Esophagus squamous epithelium (tissue), 4 donors: Measurements from ENCODE around the gene SIRPA.
"Not testable (repeated sequence)": the region's sequence is repeated elsewhere in the genome, so short reads cannot be mapped to it uniquely, and the experiment has no call there.

Experiments
- POLR2A ChIP-seq, 4 donors: fragments of 450-650 bp; IDR thresholded peaks; one replicate each; pipeline ENCODE4 v1.6.1; 2017; ENCODE audit warnings: antibody characterized with exemption in 4 of 4, mild to moderate bottlenecking in 4 of 4, moderate library complexity in 3 of 4
- TF ChIP-seq, protein P1 (sequence below), 6 experiments: fragments of 450-650 bp in 4 of 6; fragments of 200-600 bp in 2 of 6; sonication (generic) in 2 of 6; IDR thresholded peaks; one replicate each; pipeline ENCODE4 v1.5.1; 2016 to 2019; ENCODE audit warnings: antibody characterized with exemption in 6 of 6, mild to moderate bottlenecking in 4 of 6, moderate library complexity in 4 of 6

DNA sequence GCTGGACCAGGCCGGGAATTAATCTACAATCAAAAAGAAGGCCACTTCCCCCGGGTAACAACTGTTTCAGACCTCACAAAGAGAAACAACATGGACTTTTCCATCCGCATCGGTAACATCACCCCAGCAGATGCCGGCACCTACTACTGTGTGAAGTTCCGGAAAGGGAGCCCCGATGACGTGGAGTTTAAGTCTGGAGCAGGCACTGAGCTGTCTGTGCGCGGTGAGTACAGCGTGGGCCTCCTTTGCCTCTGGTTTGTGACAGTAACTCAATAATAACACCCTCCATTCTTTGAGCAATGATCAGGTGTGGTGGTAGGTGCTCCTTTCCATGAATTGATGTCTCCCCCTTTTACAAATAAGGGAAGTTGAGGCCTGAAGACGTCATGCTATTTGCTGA is 20.0 kb downstream of the SIRPA start:
- TF ChIP-seq, protein P1, sequence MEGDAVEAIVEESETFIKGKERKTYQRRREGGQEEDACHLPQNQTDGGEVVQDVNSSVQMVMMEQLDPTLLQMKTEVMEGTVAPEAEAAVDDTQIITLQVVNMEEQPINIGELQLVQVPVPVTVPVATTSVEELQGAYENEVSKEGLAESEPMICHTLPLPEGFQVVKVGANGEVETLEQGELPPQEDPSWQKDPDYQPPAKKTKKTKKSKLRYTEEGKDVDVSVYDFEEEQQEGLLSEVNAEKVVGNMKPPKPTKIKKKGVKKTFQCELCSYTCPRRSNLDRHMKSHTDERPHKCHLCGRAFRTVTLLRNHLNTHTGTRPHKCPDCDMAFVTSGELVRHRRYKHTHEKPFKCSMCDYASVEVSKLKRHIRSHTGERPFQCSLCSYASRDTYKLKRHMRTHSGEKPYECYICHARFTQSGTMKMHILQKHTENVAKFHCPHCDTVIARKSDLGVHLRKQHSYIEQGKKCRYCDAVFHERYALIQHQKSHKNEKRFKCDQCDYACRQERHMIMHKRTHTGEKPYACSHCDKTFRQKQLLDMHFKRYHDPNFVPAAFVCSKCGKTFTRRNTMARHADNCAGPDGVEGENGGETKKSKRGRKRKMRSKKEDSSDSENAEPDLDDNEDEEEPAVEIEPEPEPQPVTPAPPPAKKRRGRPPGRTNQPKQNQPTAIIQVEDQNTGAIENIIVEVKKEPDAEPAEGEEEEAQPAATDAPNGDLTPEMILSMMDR (IDR thresholded peaks at IDR 0.05): not testable (repeated sequence)
- TF ChIP-seq POLR2A (IDR thresholded peaks at IDR 0.05): not testable (repeated sequence)
